ENCODE measurements around the gene GSG1L. TPM values are rescaled to one million over a fixed set of nuclear protein-coding genes. Genes with fewer than 3 reads are reported as not detected.

GSG1L gene
- total and polyA plus RNA-seq, 9 of the 15 experiments (the other 6 are each of a cell fraction or from before 2014, with no cell fraction given) = not detected

GRCh38 chr16:27867122-27868110, 196.1 kb downstream of the GSG1L start (continued):
- TF ChIP-seq MITF (IDR thresholded peaks at IDR 0.05) (no peak), TCFL5 (CRISPR knock-in tag; conservative IDR thresholded peaks at IDR 0.05) (no peak), LEF1 (IDR thresholded peaks at IDR 0.05) (no peak), SIRT6 (IDR thresholded peaks at IDR 0.05; ENCODE audit: low read depth, low read length) (no peak), POLR2G (IDR thresholded peaks at IDR 0.05; ENCODE audit: low read depth, low read length) (0 out of 2 replicates have a peak, but pooled peaks have one; percentile 33), ARHGAP35 (IDR thresholded peaks at IDR 0.05; ENCODE audit: partially characterized antibody) (peak; percentile 90), RBM17 (IDR thresholded peaks at IDR 0.05; ENCODE audit: borderline replicate concordance, low read depth, low read length) (no peak), GABPA (tag; conservative IDR thresholded peaks at IDR 0.05; ENCODE audit: low read depth) (peak; percentile 68), THRA (IDR thresholded peaks at IDR 0.05) (no peak), CBX1 (IDR thresholded peaks at IDR 0.05; ENCODE audit: low read depth) (peak; percentile 83; the same call in 1 of the 2 replicates), CEBPZ (IDR thresholded peaks at IDR 0.05; ENCODE audit: borderline replicate concordance, low read depth, low read length) (no peak), BMI1 (IDR thresholded peaks at IDR 0.05; ENCODE audit: low read length) (no peak), ZBTB7A (IDR thresholded peaks at IDR 0.05; ENCODE audit: borderline replicate concordance, control insufficient read depth, low read depth, low read length) (peak; percentile 78), KLF6 (CRISPR knock-in tag; IDR thresholded peaks at IDR 0.05; ENCODE audit: borderline replicate concordance) (no peak), NR3C1 (CRISPR knock-in tag; IDR thresholded peaks at IDR 0.05) (no peak), ZNF589 (CRISPR knock-in tag; IDR thresholded peaks at IDR 0.05; ENCODE audit: low read depth) (0 out of 2 replicates have a peak, but pooled peaks have one; percentile 33), NCOA6 (IDR thresholded peaks at IDR 0.05) (no peak), XRCC4 (IDR thresholded peaks at IDR 0.05; ENCODE audit: extremely low read depth, insufficient read depth, insufficient read length) (no peak), HDAC3 (IDR thresholded peaks at IDR 0.05; ENCODE audit: borderline replicate concordance, partially characterized antibody) (no peak), ZFP1 (CRISPR knock-in tag; IDR thresholded peaks at IDR 0.05) (no peak), TOE1 (IDR thresholded peaks at IDR 0.05; ENCODE audit: borderline replicate concordance) (no peak), TOE1 (CRISPR knock-in tag; IDR thresholded peaks at IDR 0.05; ENCODE audit: borderline replicate concordance, low read depth) (no peak)

All from K562 (cell line).